ENCODE measurements around the gene MSANTD3.
A peak's percentile ranks its signal among the peaks of the same experiment; 100 is the strongest.
"Not testable (repeated sequence)": the region's sequence is repeated elsewhere in the genome, so short reads cannot be mapped to it uniquely, and the experiment has no call there.

MSANTD3 gene

GRCh38 chr9:100426530-100427365 lies at the start of gene MSANTD3:
TSS of gene MSANTD3 (plus strand) at chr9:100427143. CDS start at chr9:100441939, 14,796 bp downstream.
- DNase-seq = peak; percentile 53

GRCh38 chr9:100379862-100380261 lies 47.1 kb upstream of the MSANTD3 start:
- DNase-seq = no peak

- DNase-seq = not testable (repeated sequence)
Measured at GRCh38 chr9:100392989-100393388, 34.0 kb upstream of the MSANTD3 start.

- no peak for DNase-seq
Measured at GRCh38 chr9:100394032-100394695, 32.8 kb upstream of the MSANTD3 start.

- no peak for DNase-seq
Measured at GRCh38 chr9:100394816-100395215, 32.1 kb upstream of the MSANTD3 start.

GRCh38 chr9:100396769-100397168 lies 30.2 kb upstream of the MSANTD3 start:
- no peak for DNase-seq

GRCh38 chr9:100397529-100398266 lies 29.2 kb upstream of the MSANTD3 start:
- no peak for DNase-seq

GRCh38 chr9:100401042-100401441 lies 25.9 kb upstream of the MSANTD3 start:
- no peak for DNase-seq

- no peak for DNase-seq
Measured at GRCh38 chr9:100406962-100407361, 20.0 kb upstream of the MSANTD3 start.

GRCh38 chr9:100408546-100409175 lies 18.3 kb upstream of the MSANTD3 start:
- no peak for DNase-seq

GRCh38 chr9:100409176-100409556 lies 17.8 kb upstream of the MSANTD3 start:
- DNase-seq = no peak

- DNase-seq = peak; percentile 81
Measured at GRCh38 chr9:100411472-100412283, 15.3 kb upstream of the MSANTD3 start.

- DNase-seq = no peak
Measured at GRCh38 chr9:100413839-100414420, 13.0 kb upstream of the MSANTD3 start.

- no peak for DNase-seq
Measured at GRCh38 chr9:100417815-100418214, 9.1 kb upstream of the MSANTD3 start.

GRCh38 chr9:100419166-100419565 lies 7.8 kb upstream of the MSANTD3 start:
- no peak for DNase-seq

- DNase-seq = not testable (repeated sequence)
Measured at GRCh38 chr9:100421116-100421515, 5.8 kb upstream of the MSANTD3 start.

- no peak for DNase-seq
Measured at GRCh38 chr9:100425758-100426157, 1.2 kb upstream of the MSANTD3 start.

GRCh38 chr9:100426189-100426529 lies 784 bp upstream of the MSANTD3 start:
- no peak for DNase-seq

GRCh38 chr9:100427366-100428263 lies 672 bp downstream of the MSANTD3 start:
- peak; percentile 17 for DNase-seq

GRCh38 chr9:100428871-100429654 lies 2.1 kb downstream of the MSANTD3 start:
- DNase-seq = no peak

All from activated gamma-delta T cell treated with Interleukin-2 at 50 U/mL for 16 hours (primary cell).